K562 (cell line): ENCODE measurements around the gene VHLL.

Experiments used
- EZH2 ChIP-seq: IDR thresholded peaks from 2 replicates; pipeline ENCODE4 v1.6.1; 2012; ENCODE audit warnings: low read depth, mild to moderate bottlenecking, inconsistent platforms, low read length, borderline replicate concordance
- NR2C1 ChIP-seq, 2 experiments: fragments of 450-650 bp; IDR thresholded peaks; 2 replicates each; pipeline ENCODE4 v1.6.1; 2017; ENCODE audit warnings: mild to moderate bottlenecking in 2 of 2, antibody characterized with exemption in 1 of 2, inconsistent platforms in 1 of 2, missing compliant biosample characterization in 1 of 2, missing genetic modification characterization in 1 of 2
- SPI1 ChIP-seq: IDR thresholded peaks from 2 replicates; pipeline ENCODE4 v1.6.1; 2011; ENCODE audit warnings: low read depth, low read length, control low read depth, borderline replicate concordance
- ZBED1 ChIP-seq: IDR thresholded peaks from 2 replicates; pipeline ENCODE4 v1.6.1; 2014

- no peak for TF ChIP-seq EZH2
- no peak for TF ChIP-seq NR2C1 (IDR thresholded peaks at IDR 0.05)
- no peak for TF ChIP-seq NR2C1 (tag; IDR thresholded peaks at IDR 0.05)
- TF ChIP-seq SPI1, result no peak
- TF ChIP-seq ZBED1, result no peak
Measured at GRCh38 chr1:156347331-156347730, 48.2 kb upstream of the VHLL start.
